HG02623 (cell line): ENCODE measurements around the gene NCBP2.

Experiments used
- ATAC-seq: cut with Tn5 transposase; IDR thresholded peaks from one replicate; pipeline ENCODE4 v1.9.1; 2021; ENCODE audit warnings: moderate library complexity; ENCODE audit not compliant: unreplicated experiment

Gene NCBP2

DNA sequence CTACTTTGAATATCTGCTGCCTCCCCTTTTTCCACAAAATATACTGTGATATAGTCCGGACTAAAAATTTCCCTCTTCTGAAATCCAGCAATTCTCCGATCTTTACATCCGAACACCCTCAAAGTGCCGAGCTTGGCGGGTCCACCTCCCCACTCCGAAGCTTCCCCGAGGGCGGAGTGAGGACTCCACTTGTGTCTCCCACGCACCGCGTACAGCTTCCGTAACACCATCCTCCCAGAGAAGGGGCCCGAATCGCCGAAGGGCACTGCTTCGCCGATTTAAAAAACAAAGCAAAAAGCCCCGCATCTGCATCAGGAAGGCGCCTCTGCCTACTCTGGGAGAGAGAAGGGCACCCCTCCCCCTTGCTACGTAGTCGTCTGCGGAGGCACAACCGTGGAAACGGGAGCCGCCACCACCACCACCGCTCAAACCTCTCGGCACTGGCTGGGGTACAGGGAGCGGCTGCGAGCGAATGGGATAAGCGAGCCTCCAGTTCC, 551 bp downstream of the NCBP2 start:
- ATAC-seq, result peak; percentile 20

DNA sequence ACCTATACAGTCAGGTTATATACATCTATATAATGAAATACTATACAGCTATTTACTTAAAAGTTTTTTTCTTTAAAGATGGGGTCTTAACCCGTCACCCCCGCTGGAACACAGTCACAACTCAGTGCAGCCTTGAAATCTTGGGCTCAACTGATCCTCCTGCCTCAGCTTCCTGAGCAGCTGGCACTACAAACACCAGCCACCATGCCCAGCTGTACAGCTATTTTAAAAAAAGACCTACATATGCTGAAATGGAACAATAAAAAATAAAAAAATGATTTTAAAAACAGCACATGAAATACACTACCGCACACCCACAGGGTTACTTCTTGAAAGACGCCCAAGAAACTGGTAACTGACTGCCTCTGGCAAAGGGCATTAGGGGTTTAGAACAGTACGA, 3.8 kb downstream of the NCBP2 start:
- ATAC-seq, result no peak

GRCh38 chr3:196938124-196938523, 4.2 kb downstream of the NCBP2 start:
- no peak for ATAC-seq

- no peak for ATAC-seq
These were observed 6.0 kb downstream of the NCBP2 start for GRCh38 chr3:196936288-196936687.

- no peak for ATAC-seq
These were observed 9.7 kb downstream of the NCBP2 start for GRCh38 chr3:196932600-196932999.

DNA sequence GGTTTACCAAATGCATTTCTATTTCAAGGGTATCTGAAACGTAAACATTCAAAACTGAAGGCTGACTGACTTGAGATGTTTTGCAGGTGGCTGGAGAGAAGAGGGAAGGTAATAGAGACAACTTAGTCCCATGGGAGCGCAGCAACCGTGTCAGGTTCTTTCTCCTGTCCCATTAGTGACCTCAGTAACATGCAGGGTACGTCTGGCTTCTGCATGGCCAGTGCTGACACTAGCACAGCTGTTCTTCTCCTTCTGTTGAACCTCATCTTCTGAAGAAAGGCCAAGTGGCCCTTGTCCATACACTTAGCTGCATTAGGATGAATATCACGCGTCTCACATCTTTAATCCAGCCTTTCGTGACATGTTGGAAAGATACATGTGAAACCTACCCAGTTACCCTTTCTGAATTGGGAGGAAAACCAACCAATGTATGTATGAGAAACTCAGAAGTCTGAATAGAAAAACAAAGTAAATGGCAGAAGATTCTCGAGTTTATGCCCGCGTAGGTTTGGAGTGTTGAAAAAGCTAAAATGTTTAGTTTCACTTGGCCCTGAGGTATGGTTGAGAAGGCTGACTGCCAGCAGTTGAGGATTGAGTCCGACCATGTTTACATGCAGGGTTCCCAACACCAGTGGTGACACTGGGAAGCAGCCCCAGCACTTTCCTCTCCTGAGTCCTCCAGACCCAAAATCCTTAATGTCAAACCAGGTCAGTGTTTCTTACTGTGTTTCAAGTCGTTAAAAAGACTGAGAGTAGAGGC, 10.3 kb downstream of the NCBP2 start:
- ATAC-seq, result no peak

DNA sequence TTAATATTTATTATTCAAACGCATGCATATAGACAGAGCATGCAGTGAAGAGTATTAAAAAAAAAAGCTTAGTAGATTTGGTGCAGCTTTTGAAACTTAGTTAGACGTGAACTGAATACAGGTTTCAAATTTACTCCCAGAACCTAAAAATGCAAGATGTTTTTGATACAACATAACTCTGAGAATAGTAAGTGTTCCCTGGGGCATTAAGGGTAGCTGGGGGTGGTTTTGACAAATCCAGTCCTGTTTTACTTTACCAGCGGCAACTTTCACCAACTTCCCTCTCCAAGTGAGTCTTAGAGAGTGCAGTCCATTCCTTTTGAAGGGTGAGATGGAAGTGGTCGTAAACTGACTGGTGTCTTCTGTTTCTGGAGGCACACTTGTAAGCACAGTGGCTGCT, 11.2 kb downstream of the NCBP2 start:
- ATAC-seq, result no peak

- no peak for ATAC-seq
These were observed 14.5 kb downstream of the NCBP2 start for GRCh38 chr3:196927571-196928453.

DNA sequence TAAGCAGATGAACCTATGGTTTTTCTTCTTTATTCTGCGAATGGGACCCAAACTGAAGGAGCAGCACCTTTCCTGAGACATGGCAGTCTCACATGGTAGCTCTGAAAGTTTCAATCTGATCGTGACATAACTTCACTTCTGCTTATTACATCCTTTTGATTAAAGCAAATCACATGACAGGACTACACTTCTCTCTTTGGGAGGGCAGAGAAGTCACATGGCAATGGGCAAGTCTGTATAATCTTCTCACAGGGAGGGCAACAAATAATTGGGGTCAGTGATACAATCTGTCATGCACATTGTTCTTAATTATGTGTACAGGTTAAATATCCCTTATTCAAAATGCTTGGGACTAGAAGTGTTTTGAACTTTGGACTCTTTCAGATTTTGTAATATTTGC, 21.6 kb downstream of the NCBP2 start:
- no peak for ATAC-seq

- no peak for ATAC-seq
These were observed 23.4 kb downstream of the NCBP2 start for GRCh38 chr3:196918968-196919367.

DNA sequence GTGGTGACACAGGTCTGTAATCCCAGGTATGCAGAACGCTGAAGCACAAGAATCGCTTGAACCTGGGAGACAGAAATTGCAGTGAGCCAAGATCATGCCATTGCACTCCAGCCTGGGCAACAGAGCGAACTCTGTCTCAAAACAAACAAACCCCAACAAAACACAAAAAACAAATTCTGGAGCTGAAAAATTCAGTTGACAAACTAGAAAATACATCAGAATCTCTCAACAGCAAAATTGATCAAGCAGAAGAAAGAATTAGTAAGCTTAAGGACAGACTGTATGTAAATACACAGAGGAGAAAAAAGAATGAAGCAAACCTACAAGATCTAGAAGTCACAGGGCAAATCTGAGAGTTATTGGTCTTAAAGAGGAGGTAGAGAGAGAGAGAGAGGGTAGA, 25.3 kb downstream of the NCBP2 start:
- no peak for ATAC-seq

DNA sequence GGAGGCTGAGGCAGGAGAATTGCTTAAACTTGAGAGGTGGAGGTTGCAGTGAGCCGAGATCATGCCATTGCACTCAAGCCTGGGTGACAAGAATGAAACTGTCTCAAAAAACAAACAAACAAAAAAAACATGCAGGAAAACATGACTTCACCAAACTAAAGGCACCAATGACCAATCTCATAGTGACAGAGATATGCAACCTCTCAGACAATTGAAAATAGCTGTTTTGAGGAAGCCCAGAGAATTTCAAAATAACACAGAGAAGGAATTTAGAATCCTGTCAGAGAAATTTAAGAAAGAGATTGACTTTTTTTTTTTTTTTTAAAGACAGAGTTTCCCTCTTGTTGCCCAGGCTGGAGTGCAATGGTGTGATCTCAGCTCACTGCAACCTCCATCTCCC, 26.1 kb downstream of the NCBP2 start:
- no peak for ATAC-seq

DNA sequence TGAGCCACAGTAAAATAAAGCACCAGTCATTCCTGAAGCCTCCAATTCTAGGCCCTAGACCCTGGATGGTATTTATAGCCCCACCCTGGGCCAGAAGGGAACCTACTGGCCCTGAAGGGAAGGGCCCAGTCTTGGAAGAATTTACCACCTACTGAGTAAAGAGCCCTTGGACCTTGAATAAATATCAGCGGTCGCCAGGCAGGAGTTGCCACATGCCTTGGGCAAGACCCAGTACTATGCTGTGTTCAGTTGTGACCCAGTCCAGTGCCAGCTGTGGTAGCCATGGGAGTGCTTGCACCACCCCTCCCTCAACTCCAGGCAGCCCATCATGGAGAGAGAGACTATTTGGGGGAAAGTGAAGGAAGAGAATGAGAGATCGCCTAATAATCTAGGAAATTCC, 27.0 kb downstream of the NCBP2 start:
- ATAC-seq, result no peak

GRCh38 chr3:196914866-196915265, 27.5 kb downstream of the NCBP2 start:
- ATAC-seq, result no peak

- no peak for ATAC-seq
These were observed 38.6 kb downstream of the NCBP2 start for GRCh38 chr3:196903740-196904139.

GRCh38 chr3:196902296-196902695, 40.0 kb downstream of the NCBP2 start:
- ATAC-seq, result no peak

DNA sequence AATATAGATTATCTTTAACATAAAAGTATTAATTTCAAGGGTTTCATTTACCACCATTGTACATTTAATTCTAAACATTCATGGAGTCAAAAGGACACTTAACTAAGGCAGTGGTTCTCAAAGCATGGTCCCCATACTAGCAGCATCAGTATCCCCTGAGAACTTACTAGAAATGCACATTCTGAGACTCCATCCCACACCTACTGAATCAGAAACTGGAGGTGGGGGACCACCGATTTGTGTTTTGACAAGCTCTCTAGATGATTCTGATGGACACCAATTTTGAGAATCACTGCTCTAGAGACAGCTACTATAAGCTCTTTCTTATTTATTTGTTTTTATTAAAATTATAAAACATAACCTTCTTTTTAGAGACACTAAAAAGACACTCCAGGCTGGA, 40.6 kb downstream of the NCBP2 start:
- ATAC-seq, result no peak

DNA sequence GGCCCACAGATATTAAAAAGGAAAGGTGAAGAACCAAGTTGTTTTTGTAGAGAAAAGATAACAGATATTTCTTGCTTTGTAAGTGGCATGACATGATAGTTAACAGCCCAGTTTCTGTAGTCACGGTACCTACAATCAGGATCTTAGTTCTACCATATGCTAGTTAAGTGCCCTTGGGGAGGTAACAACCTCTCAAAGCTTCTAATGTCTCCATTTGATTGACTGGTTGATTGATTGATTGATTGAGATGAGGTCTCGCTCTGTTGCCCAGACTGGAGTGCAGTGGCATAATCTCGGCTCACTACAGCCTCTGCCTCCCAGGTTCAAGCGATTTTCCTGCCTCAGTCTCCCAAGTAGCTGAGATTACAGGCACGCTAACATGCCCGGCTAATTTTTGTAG, 46.1 kb downstream of the NCBP2 start:
- no peak for ATAC-seq

DNA sequence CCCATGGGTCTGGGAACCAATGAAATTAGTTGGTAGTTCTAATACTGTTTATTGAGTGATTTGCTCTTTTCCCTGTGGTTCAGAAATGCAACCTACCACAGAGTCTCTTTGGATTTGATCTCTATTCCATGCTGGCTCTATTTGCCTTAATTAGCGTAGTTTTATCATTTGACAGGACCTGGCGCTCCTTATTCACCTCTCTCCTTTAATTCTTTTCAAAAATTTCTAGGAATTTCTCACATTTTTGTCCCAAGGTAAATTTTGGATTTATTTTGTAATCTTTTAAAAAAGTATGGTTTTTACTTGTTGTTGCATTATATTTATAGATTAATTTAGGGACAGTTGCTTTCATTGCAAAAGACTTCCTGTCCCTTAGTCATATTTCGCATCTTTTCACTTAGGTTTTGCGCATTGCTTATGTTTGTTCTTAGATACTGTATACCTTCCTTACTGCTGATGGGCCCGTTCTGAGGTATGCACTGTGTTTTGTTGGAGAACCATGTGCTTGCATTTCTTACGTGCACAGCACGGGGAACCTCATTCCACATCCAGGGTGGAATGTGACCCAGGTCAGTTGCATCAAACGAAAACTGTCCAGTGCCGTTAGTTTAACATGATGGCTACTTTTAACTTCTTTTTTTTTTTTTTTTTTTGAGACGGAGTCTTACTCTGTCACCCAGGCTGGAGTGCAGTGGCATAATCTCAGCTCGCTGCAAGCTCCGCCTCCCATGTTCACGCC, 47.6 kb downstream of the NCBP2 start:
- no peak for ATAC-seq

- no peak for ATAC-seq
These were observed 52.3 kb downstream of the NCBP2 start for GRCh38 chr3:196889844-196890708.
